AG09309 (cell line): ENCODE measurements around the gene DUOX1.

Experiments
- DNase-seq: peaks from one replicate; pipeline ENCODE4 v3.0.0-alpha.2; 2010; ENCODE audit warnings: low read depth
- H3K4me3 ChIP-seq: 2 replicates; pipeline ENCODE4 v1.5.1; 2011; ENCODE audit warnings: mild to moderate bottlenecking, low read depth, low read length, moderate library complexity; ENCODE audit not compliant: control insufficient read depth
- CTCF ChIP-seq: IDR thresholded peaks from 2 replicates; pipeline ENCODE4 v1.5.1; 2011; ENCODE audit warnings: mild to moderate bottlenecking, low read depth, low read length, inconsistent platforms; ENCODE audit not compliant: insufficient read depth, control insufficient read depth; ENCODE audit errors: missing control alignments

Gene DUOX1

GRCh38 chr15:45166834-45167630 is 37.2 kb downstream of the DUOX1 start:
- DNase-seq, result peak; percentile 52
- peak overlapping the region; percentile 64 for H3K4me3 ChIP-seq
- TF ChIP-seq CTCF, result peak; percentile 76

DNA sequence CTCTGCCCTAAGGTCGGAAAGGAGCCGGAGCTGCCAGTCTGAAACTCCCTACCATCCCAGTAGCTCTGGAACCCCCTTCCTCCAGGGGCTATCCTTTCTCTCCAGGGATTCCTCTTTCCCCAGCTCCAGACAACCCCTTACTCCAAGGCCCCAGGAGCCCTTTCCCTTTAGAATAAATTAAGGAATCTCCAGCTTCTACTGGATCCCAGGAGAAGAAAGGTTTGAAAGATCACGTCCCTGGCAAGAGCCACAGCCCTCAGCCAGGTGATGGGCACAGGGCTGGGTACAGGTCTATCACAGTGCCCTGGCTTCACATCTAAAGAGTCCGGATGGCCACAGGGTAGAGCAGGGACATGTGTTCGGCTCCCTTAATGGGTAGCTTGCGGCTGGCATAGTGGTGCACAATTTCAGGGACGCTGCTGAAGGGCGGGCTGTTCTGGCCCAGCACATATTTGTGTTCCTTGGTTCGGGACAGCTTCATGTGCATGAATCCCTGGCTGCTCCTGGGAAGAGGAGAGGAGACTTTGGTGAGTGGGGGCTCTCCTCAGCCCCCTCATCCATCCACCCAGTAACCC is 37.9 kb downstream of the DUOX1 start:
- H3K4me3 ChIP-seq, result peak overlapping the region; percentile 64
- no peak for TF ChIP-seq CTCF

GRCh38 chr15:45168286-45168685 is 38.5 kb downstream of the DUOX1 start:
- no peak for DNase-seq

More for the DNA sequence above, 37.9 kb downstream of the DUOX1 start:
- DNase-seq, result no peak

DNA sequence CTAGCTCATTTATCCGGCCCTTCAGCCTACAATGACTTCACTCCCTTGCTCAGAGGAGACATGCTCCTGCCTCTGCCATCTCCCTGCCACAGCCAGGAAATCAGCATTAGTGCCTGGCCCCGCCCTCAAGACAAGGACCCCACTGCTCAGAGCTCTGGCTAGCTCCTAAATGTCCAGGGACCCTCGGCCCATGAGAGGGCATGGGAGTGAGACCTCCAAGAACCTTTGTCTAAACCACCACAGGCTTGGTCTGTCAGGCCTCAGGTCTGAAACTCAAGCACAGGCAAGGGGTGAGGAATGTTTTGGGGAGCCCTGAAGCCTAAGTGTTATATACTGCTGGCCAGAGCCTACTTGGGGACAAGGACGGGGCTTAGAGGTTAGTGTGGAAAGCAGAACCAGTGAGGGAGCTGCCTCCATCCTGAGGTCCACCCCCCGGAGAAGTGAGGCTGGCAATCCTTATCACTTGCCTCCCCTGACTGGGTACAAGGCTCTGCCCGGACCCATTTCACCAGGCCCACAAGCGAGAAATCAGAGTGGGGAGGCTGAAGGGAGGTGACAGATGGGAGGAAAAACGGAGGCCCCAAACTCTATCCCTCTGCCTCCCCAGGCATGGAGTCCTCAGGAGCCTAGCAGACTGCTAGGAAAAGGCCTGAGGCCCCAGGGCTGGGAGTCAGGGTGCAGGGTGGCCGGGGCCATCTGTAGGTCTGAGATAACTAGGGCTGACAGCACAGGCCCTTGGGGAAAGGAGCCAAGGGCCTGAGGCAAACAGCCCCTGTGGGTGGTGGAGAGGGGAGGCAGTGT is 39.2 kb downstream of the DUOX1 start:
- no peak for DNase-seq
- no peak overlapping the region for H3K4me3 ChIP-seq
- no peak for TF ChIP-seq CTCF

More at GRCh38 chr15:45168286-45168685, 38.5 kb downstream of the DUOX1 start:
- no peak overlapping the region for H3K4me3 ChIP-seq
- no peak for TF ChIP-seq CTCF

GRCh38 chr15:45169608-45170480 is 40.0 kb downstream of the DUOX1 start:
- no peak for DNase-seq
- H3K4me3 ChIP-seq, result no peak overlapping the region
- no peak for TF ChIP-seq CTCF

GRCh38 chr15:45171912-45172311 is 42.1 kb downstream of the DUOX1 start:
- H3K4me3 ChIP-seq, result no peak overlapping the region
- DNase-seq, result no peak
- TF ChIP-seq CTCF, result no peak
